ENCODE results near the gene NFATC3.

The NFATC3 gene

DNA sequence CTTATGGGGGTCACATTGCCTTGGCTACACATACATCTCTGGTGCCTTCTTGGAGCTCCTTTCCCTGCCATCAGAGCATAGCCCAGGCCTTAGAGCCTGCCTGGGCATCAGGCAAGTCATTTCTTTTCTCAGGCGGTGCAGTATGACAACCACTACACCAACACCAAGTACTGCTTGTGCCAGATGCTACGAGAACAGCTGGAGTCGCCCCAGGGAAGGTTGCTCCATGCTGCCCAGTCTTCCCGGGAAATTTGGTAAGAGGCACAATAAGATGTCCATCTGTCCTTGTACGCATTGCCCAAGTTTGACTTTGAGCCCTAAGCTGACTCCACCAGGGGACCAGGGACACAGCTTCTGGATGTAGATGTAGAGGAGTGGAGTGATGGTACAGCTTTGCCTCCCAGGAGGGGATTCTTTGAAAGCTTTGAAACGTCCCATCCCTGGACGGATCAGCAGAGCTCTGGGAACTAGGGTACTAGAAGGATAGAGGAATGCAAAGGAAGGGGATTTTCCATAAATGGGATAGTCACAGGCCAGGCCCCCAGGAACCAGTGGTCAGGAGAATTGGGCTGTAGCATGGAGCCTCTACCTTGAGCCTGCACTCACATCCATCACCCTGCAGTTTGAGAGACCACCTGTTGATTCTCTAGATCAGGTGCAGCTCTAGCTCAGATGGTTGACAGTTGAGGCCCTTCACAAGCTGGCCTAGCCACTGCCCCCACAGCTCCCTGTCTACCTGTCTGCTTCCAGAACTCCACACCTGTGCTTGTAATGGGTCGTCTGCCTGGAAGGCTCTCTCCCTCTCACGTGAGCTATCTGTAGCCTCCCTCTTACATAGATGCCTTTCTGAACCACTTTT is 11.0 kb upstream of the NFATC3 start:
- DNase-seq (ENCODE audit: low read depth) = no peak

DNA sequence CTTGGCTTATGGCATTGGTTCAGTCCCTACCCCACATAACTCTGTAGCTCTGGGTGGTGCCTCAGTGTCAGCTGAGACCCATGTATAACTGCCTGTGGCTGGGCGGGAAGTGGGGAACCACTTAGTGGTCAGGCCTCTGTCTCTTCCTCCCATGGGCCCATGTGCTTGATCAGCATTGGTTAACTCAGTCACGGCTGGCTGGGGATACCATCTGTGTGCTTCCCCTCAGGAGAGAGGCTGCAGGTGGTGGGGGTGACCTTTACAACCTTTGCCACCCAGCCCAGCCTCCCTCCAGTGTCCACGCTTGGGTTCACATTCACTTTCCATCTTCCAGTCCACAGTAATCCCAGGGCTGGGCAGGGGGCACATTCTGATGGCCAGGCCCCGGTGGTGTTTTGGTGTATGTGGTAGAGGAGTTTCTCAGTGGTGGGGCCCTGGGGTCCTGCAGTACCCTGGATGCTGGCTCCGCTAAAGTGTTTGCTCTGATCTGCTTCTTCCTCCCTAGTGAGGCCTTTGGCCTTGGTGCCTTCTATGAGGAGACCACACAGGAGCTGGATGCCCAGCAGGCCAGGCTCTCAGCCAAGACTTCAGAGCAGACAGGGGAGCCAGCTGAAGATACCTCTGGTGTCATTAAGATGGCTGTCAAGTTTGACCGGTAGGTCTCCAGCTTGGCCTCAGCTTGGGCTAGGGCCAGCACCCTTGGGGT is 10.2 kb upstream of the NFATC3 start:
- peak; percentile 45 for DNase-seq (ENCODE audit: low read depth)

DNA sequence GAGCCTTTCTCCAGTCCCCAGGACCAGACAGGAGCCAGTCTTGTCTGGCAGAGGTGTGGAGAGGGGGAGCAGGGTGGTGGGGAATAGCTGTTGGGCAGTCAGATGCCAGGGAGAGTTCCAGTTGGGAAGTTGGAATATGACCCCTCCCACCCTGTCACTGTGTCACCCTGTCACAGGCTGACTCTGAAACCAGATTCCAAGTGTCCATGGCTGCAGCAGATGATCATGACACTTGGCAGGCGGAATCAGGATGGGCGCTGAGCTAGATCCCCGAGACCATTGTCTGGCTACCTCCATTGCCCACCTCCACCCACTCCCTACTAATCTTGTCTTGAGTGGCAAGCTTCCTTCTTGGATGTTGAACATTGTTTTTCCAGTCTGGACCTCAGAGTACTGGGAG is 9.2 kb upstream of the NFATC3 start:
- no peak for DNase-seq (ENCODE audit: low read depth)

DNA sequence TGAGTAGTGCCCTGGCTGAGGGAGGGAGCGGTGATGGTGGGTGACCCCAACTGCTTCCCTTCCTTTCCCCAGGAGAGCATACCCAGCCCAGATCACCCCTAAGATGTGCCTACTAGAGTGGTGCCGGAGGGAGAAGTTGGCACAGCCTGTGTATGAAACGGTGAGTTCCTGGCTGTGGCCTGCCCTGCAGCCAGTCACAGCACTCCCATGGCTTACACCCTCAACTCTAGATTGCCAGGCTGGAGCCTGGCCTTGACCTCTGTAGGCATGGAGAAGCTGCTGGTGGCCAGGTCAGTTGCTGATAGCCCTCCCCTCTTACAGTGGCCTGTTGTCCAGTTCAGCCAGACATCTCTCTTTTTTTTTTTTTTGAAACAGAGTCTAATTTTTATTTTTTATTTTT is 8.6 kb upstream of the NFATC3 start:
- DNase-seq (ENCODE audit: low read depth) = no peak

DNA sequence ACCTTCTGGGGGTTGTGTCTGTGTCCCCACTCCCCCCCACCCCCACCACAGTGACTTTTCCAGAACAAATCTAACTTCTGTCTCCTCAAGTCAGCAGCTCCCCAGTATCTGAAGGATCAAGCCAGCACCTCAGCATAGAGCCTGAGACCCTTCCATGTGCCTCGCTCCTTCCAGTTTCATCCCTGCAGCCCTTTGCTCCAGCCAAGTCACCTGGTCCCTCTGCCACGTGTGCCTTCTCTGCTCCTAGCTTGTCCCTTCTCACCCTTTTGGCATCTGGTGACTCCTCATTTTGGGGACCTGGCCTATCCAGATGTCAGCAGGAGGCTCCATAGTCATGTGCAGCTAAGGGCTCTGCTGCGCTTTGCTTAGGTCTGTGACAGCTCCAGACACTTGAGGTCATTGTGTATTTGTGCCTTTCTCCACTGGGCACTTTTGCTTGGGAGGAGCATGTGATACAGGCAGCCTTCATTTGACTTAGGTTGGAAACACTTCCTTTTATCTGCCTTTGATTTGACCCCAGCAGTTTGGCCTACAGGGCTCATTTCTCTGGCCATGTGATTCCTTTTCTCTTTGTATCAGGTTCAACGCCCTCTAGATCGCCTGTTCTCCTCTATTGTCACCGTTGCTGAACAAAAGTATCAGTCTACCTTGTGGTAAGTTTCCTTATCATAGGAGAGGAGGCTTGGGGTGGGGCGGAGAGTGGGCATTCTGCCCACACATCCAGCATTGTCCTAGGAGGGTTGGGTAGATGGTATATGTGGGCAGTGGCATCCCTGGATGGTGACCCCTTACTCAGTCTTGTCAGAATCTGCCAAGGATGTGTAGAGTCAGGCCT is 7.1 kb upstream of the NFATC3 start:
- no peak for DNase-seq (ENCODE audit: low read depth)

DNA sequence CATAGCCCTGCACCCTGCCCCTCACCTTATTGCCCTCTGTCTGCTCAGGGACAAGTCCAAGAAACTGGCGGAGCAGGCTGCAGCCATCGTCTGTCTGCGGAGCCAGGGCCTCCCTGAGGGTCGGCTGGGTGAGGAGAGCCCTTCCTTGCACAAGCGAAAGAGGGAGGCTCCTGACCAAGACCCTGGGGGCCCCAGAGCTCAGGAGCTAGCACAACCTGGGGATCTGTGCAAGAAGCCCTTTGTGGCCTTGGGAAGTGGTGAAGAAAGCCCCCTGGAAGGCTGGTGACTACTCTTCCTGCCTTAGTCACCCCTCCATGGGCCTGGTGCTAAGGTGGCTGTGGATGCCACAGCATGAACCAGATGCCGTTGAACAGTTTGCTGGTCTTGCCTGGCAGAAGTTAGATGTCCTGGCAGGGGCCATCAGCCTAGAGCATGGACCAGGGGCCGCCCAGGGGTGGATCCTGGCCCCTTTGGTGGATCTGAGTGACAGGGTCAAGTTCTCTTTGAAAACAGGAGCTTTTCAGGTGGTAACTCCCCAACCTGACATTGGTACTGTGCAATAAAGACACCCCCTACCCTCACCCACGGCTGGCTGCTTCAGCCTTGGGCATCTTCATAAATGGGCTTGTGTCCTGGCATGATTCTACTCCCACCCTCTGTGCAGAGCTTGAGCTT is 6.3 kb upstream of the NFATC3 start:
- DNase-seq (ENCODE audit: low read depth) = no peak

DNA sequence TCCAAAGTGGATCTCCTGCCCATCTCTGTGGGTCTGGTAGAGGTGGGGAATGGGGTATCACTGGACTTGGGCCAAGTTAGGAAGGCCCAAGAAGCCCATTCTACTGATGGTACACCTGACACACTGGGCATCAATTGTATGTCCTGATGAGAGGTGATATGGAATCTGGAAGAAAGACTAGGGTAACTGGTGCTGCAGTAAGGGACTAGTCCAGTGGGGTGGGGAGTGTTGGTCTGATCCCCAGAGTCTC is 5.9 kb upstream of the NFATC3 start:
- no peak for DNase-seq (ENCODE audit: low read depth)

DNA sequence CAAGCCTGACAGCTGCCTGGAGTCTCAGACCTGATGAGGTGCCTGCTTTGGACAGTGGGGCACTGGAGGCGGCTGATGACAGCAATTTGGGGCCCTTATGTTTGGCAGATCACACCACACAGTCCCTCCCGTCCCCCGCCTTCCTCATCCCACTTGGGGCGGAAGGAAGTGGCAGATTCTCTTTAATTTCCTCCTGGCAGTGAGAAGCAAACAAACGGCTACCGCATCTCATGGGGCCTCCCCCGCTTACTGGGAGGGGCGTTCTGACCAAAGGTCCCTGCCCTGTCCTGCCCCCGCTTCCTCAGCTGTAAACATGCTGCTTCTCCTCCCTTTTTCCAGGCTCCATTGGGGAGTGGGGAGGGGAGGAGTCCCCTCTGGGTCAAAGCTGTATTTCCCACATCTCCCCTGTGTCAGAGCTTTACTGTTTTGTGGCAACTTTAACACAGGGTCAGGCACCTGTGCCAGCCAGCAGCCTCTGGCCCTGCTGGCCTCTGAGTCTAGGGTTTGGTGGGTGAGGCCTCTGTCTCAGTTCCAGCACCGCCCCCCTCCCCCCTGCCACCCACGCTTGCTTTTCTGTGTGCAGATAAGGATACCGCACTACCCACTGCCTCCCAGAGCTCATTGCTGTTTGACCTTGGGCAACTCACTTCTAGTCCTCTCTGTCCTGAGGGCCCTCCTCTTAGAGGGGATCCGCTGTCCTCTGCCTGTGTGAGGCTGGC is 5.4 kb upstream of the NFATC3 start:
- peak; percentile 61 for DNase-seq (ENCODE audit: low read depth)

DNA sequence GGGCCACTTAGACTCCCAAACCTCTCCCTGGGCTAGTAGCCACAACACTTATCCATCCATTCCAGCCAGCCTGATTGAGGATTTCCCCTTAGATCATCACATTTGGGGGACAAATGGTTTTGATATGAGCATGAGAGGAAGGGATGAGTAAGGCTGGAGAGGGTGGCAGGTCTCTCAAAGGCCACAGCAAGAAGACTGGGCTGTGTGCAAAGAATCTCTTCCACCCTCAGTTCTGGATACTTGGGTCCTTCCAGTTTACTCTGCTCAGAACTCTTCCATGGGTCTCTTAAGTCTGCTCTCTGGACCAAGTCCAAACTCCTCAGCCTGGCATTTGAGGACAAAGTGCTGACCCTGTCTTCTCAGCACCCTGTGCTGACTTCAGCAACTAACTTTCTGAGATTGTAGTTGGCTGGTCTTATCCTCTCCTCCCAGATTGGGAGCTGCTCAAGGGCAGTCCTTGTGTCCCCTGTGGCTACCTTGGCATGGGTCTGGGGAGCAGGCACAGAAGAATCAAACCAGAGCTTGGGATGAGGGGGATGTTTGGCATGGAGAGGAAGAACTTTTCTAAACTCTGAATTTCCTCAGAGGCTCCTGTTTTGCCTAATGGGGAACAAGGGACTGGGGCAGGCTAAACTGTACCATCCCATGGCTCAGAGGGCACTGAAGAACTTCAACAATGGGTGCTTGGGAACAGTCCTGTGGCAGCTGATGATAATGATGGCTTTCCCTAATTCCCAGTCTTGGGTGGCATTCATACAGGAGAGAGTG is 3.1 kb upstream of the NFATC3 start:
- DNase-seq (ENCODE audit: low read depth) = no peak

DNA sequence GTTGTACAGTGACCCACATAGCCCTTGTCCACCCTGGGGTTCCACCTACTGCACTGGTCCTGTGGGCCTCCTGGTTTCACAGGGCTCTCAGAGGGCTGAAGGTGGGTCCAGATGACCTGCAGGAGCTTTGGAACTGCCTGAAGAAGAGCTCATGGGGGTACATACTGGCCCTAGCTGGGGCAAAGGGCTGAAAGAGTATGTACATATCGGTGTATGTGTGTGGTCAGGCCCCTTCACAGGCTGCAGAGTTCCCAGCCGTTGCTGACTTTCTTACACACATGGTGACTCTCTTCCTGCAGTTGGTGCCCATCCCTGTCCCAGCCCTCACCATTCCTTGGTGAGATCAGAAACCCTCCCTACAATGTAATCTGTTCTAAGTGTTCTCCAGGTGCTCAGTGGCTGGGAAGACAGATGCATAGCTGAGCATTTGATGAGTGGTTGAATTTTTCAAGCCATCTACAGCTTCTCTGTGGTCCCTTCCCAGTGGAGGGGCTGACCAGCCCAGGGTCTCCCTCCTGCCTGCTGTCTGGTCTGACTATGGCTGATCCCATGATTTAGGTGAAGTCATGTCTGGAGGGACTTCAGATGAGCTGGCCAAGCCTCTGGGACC is 2.4 kb upstream of the NFATC3 start:
- DNase-seq (ENCODE audit: low read depth) = no peak

DNA sequence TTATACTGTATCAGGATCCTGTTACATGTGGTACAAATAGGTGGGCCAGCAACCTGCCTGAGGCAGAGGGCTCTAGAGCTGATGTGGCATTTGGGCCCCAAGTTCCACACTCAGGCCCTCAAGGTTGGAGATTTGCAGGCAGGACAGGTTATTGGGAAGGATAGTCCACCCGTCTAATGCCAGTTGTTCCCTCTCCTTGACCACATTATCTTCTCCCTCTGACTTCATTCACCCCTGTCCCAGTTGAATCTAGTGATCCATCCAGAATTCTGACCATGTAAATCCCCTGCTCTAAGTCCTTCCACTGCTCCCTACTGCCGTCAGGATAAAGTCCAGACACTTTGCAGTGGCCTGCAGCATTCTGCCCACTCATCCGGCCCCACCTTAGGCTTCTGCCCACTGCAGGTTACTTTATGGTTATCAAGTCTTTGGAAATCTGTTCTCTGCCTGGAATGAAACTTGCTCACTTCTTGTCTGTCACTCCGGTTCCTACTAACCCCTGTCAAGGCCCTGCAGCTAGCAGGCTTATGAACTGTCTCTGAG is 1.9 kb upstream of the NFATC3 start:
- DNase-seq (ENCODE audit: low read depth) = no peak

DNA sequence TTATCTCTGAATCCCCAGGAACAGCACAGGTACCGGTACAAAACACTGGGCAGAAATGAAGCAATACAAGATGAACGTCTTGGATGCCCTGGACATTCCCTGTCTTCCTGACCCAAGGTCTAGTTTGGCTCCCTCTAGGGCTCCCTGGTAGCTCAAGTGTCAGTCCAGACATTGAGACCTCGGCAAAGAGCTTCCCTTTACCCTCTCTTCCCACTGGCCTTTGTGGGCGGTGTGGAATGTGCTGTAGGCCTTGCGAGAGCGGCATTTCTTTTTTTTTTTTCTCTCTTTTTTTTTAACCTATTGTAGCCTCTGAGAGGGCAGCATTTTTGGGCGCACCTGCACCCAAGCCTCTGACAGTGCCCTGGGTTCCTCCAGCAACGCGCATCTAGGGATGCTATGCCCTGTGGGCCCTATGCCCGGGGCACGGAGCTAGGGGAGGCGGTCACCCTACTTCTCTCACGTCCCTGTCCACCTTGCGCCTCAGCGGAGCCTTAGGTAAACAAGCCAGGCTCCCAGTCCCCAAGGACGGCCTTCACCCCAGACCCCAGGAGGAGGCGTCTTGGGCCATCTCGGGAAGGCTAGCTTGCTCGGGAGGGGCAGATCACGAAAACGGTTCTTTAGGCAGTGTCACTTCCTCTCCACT is 1.2 kb upstream of the NFATC3 start:
- DNase-seq (ENCODE audit: low read depth) = no peak

DNA sequence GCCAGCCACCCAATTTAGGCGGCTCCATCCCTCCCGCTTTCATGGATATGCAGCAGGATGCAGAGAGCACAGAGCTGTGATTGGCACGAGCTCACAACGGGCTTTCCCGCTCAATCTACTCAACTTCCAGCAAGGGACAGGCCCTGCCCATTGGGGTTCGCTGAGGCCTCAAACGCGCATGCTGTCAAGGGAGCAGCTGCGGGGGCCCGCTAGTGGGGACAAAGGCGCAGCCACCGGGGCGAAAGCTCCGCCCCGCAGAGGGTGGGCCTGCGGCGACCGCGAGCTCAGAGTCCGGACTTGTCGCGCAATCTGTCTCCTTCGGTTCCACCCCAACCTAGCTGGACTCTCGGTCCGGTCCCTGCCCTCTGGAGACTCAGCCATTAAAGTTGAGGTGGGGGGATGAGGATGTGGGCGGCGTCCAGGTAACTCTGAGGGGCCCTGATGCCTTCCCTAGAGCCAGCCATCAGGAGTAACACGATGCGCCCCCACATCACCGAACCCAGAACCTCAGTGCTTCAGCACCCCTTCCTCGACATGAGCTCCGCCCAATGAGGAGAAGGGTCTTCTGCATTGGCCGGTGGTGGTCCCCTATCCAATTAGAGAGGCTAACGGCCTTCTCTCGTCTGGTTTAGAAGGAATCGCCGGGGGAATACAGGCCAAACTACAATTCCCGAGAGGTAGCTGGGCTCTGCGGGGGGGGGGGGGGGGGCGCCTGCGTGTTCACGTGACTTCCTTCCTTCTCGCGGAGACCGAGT is 489 bp upstream of the NFATC3 start:
- peak; percentile 75 for DNase-seq (ENCODE audit: low read depth)

DNA sequence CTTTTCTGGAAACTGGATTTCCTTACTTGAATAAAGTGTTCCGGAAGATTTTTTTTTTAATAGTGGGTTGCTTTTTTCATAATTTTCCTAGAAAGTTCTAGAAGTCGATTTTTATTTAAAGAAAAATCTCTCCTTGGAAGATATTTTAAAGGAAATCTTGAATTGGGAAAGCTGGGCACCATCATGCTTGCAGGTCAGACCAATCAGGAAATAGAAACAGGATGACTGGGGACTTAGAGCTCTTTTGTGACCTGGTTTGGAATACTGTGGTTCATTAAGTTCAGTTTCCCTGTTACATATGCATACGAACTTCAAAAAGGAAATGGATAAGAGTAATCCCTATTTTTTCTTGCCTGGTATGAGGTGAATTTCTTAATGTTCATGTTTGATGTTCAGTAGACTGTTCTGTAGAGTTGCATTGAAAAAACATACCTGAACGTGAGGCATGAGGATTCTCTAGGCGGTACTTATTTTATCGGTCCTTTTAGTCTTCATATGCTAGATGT is 1.2 kb downstream of the NFATC3 start:
- no peak for DNase-seq (ENCODE audit: low read depth)

DNA sequence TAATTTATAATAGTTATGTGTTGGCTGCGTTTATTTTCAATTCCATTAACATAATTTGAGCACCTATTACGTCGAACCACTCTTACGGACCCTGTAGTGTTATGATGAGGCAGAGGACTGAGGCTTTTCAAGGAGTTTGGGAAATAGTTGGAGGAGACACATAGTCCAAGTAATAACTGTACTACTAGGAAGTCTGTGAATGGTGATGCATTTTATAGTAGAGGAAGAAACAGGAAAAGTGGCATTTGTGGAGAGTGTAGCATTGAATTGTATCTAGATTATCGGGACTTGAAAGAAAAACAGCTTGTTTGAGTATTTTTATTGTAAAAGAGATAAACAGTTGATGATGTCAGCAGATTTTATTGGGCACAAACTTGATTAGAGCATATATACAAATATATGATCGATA is 1.7 kb downstream of the NFATC3 start:
- DNase-seq (ENCODE audit: low read depth) = no peak

DNA sequence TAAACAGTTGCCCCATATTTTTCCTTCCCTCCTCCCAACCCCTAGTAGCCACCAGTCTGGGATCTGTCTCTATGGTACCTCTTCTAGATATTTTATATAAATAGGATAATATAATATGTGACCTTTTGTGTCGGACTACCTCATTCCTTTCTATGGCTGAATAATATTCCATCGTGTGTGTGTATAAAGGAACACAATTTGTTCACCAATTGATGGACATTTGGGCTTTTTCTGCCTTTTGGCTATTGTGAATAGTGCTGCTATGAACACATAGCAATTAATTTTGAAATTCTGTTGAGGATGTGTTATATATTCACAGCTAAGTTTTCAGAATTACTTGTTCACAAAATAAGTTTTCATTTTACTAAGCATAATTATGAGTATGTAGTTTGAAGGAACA is 2.5 kb downstream of the NFATC3 start:
- DNase-seq (ENCODE audit: low read depth) = no peak

DNA sequence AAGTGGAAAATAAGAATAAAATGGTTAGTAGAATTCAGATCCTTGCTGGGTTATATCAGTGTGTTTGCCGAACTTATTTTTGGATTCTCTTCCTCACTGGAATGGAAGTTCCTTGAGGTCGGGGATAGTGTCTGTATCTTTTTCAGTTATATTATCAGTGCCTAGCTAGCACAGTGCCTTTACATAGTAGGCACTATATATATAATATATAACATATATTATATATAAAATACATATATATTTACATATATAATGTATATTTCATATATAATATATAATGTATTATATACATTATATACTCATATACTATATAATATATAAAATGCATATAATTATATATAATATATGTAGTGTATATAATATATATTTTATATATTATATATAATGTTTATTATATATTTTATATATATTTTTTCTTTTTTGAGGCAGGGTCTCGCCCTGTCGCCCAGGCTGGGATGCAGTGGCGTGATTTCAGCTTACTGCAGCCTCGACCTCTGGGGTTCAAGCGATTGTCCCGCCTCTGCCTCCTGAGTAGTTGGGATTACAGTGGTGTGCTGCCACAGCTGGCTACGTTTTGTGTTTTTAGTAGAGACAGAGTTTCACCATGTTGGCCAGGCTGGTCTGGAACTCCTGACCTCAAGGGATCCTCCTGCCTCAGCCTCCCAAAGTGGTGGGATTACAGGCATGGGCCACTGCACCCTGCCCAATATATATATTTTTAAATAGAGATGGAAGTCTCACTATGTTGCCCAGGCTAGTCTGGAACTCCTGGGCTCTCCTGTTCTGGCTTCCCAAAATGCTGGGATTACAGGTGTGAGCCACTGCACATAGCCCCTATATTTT is 3.2 kb downstream of the NFATC3 start:
- no peak for DNase-seq (ENCODE audit: low read depth)

DNA sequence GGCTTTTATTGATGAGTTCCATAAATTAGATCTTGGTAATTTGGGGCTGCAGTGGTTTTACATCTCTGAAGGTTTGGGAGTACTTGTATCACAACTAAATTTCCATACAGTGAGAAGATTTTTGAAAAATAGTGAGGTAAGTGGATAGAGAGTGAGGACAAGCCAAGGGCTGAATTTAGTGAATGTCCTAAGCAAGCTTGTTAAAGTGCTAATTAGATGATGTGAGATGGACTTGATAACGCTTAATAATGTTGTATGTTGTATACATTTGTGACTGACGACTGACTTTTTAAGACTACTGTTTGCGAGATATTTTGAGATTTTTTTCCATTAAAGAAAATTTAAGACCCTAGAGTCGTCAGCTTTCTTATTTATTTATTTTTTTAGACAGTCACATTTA is 3.9 kb downstream of the NFATC3 start:
- DNase-seq (ENCODE audit: low read depth) = no peak

Data from activated T-helper 1 cell treated with Interleukin-2 at 50 U/mL for 16 hours (primary cell).